ENCODE measurements around the gene CD63.

GRCh38 chr12:55728939-55729818 lies at the start of gene CD63:
- TF ChIP-seq POLR2A (IDR thresholded peaks at IDR 0.05) (peak; percentile 81), POLR2AphosphoS5 (IDR thresholded peaks at IDR 0.05) (peak; percentile 85 to 93 (median 88)), EP300 (IDR thresholded peaks at IDR 0.05; ENCODE audit: low read depth) (peak; percentile 56)
- TF ChIP-seq, protein P1, sequence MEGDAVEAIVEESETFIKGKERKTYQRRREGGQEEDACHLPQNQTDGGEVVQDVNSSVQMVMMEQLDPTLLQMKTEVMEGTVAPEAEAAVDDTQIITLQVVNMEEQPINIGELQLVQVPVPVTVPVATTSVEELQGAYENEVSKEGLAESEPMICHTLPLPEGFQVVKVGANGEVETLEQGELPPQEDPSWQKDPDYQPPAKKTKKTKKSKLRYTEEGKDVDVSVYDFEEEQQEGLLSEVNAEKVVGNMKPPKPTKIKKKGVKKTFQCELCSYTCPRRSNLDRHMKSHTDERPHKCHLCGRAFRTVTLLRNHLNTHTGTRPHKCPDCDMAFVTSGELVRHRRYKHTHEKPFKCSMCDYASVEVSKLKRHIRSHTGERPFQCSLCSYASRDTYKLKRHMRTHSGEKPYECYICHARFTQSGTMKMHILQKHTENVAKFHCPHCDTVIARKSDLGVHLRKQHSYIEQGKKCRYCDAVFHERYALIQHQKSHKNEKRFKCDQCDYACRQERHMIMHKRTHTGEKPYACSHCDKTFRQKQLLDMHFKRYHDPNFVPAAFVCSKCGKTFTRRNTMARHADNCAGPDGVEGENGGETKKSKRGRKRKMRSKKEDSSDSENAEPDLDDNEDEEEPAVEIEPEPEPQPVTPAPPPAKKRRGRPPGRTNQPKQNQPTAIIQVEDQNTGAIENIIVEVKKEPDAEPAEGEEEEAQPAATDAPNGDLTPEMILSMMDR (IDR thresholded peaks at IDR 0.05) = peak in 1 of 5 experiments; percentile 23

Measured in transverse colon (tissue), 4 donors.